Measurements from ENCODE around the gene PTCH1.

DNA sequence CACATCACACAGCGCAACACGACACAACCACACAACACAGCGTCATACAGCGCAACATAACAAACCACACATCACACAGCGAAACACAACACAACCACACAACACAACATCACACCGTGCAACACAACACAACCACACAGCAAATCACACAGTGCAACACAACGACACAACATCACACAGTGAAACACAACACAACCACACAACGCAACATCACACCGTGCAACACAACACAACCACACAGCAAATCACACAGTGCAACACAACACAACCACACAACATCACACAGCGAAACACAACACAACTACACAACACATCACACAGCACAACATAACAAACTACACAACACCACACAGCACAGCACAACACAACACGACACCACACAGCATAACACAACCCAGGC is 40.4 kb upstream of the PTCH1 start:
- TF ChIP-seq CTCF (IDR thresholded peaks at IDR 0.05) (no peak), POLR2A (IDR thresholded peaks at IDR 0.05) (no peak)
